NCI-H1105 (cell line): Measurements from ENCODE around the gene B4GALT1.

Source experiments
- DNase-seq: peaks from one replicate; lab custom pipeline; 2025; lab: John Stamatoyannopoulos, UW

The B4GALT1 gene

GRCh38 chr9:33123407-33124031, 43.6 kb downstream of the B4GALT1 start:
- DNase-seq: no peak

GRCh38 chr9:33120620-33121019, 46.5 kb downstream of the B4GALT1 start:
- DNase-seq: no peak

GRCh38 chr9:33117796-33118195, 49.3 kb downstream of the B4GALT1 start:
- DNase-seq: no peak

DNA sequence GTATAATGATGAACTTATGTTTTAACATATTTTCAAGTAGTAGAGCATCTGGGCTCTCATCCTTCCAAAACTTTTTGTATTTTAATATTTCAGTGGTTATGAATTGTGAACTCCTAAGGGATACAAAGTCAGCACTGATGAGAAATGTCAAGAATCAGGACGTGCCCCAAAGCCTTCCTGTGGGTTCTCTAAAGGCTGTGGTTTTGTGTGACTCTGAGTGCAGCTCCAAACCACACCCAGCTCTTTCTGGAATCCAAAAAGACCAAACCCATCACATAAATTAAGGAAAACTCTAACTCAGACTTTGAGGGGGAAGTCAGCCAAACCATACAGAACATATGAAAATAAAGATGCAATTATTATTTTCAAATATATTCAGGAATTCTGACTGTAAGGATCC, 49.8 kb downstream of the B4GALT1 start:
- DNase-seq: no peak

DNA sequence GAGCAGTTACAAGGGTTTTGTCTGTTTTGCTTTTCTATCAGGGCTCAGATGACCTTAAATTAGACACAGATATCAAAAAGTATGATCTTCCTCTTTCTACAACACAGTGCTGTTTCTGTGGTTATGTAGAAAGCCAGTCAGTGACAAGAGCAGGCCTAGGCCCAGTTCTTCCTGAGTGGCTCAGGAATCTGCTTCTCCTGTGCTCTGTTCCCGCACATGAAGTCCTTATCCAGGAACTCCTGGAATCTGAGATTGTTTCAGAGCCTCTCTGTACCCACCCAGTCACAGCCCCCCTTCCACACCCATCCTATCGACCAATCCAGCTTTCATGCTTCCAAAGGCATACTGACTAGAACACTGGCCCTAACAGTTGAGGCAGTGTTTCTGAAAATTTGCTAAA, 50.3 kb downstream of the B4GALT1 start:
- no peak for DNase-seq

DNA sequence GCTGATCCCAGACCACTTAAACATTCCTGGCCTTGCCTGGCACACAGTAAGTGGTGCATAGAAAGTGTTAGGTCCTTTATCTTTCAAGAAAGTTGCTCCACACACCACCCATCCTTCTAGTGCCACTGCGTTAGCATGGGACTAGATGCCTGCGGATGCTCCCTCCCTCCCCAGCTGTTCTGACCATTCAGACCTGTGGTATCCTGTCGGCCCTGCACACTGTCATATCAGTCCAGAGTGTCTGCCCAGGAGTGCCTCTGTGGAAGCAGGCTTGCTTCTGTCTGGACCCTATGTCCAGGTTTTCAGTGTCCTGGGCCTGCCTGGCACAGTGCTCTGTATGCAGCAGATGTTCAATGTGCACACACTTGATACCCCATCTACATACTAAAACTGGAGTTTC, 52.4 kb downstream of the B4GALT1 start:
- no peak for DNase-seq

GRCh38 chr9:33113799-33114547, 53.2 kb downstream of the B4GALT1 start:
- no peak for DNase-seq

GRCh38 chr9:33112094-33112493, 55.0 kb downstream of the B4GALT1 start:
- no peak for DNase-seq

GRCh38 chr9:33111631-33112030, 55.5 kb downstream of the B4GALT1 start:
- no peak for DNase-seq

GRCh38 chr9:33110686-33111085, 56.5 kb downstream of the B4GALT1 start:
- DNase-seq: no peak

DNA sequence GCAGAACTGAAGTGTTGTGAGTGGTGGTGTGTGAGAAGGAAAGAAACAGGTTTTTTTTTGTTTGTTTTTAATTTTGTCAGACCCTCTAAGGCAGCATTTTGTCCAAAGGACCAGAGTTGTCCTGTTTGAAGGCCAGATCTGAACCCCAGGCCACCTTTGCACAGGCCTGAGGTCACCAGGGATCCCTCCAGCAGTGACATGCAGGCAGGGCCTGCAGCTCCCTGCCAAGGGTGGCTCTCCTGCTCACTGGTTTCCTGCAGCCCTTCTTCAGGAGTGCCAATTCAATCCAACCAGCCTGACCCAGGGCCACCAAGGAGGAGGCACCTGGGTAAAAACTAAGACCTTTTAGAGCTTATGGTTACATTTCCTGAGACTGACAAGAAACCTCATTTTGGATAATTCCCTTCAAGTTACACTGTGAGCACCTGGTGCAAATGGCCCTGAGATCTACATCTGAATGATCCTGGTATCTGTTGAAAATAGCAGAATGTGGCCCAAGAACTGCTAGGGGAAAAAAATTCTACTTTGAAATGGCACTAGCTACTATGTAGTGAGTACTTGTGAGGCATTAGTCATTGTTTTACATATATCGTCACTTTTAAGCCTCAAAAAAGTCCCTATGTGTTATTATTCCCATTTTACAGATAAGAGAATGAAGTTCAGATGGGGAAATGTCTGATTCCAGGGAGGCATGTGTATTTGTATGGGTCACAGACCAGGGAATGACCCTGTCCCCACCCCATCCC, 57.1 kb downstream of the B4GALT1 start:
- no peak for DNase-seq

- no peak for DNase-seq
These were observed 58.0 kb downstream of the B4GALT1 start for GRCh38 chr9:33109097-33109496.

GRCh38 chr9:33108472-33108871, 58.7 kb downstream of the B4GALT1 start:
- DNase-seq: no peak

GRCh38 chr9:33107762-33108161, 59.4 kb downstream of the B4GALT1 start:
- DNase-seq: no peak

- no peak for DNase-seq
These were observed 60.1 kb downstream of the B4GALT1 start for GRCh38 chr9:33106827-33107621.

DNA sequence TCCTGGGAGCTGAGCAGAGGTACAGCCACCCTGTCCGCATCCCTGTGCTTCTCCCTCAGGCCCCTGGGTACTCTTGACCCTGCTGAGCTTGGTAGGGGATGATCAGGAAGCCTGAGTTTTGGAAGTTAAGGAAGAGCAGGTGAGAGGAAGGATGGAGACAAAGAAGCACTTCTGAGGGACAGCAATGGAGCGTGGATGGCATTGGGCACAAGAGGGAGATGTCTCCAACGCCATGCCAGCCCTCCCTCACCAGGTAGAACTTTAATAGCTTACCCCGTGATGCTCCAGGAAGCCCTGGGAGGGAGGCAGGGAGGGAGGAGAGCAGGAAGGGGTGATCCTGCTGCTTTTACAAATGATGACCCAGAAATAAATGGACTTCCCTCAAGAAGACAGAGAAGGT, 60.8 kb downstream of the B4GALT1 start:
- DNase-seq: no peak

DNA sequence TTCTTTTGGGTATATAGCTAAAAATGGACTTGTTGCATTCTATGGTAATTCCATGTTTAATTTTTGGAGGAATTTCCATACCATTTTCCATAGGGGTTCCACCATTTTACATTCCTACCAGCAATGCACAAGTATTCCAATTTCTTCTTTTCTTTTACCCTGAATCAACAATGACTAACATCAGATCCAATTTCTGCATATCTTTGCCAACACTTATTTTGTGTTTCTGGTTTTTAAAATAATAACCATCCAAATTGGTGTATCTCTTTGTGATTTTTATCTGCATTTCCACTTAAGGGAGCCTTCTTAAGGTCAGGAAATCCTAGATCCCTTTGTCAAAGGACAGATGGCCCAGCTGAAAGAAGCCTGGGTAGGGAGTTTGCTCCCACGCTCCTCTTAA, 61.2 kb downstream of the B4GALT1 start:
- no peak for DNase-seq

DNA sequence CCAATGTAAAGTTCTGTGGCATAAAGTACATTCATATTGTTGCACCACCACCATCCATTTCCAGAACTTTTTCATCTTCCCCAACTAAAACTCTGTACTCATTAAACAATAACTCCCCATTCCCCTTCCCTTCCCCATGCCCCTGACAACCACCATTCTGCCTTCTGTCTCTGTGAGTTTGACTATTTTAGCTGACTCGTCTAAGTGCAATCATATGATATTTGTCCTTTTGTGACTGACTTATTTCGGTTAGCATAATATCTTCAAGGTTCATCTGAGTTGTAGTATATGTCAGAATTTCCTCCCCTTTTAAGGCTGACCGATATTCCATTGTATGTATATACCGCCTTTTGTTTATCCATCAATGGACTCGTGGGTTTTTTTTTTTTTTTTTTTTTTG, 61.6 kb downstream of the B4GALT1 start:
- DNase-seq: no peak

DNA sequence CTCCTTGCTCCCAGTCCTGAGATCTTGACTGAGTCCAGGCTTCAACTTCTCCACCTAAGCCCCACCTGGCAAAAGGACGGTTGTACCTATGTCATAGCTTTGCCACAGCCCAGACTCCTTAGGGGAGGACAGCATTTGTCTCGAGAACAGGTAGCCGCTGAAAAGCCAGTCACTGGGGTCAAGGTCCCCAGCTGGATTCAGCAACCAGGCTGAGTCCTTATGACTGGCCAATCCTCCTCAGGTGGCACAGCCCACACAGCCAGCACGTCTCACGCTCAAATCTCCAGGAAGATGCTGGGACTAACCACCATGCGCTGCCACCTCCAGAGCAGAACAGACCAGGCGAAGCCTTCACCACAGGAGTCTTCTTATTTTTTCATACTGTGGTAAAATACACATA, 62.7 kb downstream of the B4GALT1 start:
- no peak for DNase-seq

GRCh38 chr9:33103501-33104281, 63.4 kb downstream of the B4GALT1 start:
- no peak for DNase-seq

DNA sequence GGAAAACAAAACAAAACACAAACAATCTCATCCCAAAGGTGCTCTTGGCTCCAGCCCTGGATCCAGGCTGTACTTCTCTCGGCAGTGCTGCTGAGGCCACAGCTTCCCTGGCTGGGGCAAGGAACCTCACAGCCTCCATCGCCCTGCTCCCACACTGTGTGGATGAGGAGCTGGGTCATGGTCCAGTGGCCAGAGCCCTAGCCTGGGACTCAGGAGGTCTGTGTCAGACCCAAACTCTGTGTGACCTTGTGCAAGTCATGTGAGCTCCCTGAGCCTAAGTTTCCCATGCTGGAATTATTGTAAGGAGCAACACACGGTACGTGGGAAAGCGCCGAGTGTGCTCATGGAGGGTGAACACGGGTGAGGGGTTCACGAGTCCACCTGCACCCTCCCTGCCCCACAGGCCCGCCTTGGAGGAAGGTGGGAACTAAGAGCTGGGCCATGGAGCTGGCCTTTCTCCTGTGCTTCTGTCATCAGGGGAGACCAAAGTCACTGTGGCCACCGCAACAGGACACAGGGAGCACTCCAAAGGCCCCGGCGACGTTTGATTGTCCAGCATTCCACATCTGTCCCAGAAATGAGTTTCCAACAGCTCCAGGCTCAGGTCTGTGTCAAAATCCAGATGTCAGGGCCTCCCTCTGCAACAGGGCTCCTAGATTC, 64.5 kb downstream of the B4GALT1 start:
- no peak for DNase-seq
